CD4-positive, alpha-beta memory T cell (primary cell): ENCODE data around the gene DHX57. TPM values are rescaled to one million over a fixed set of nuclear protein-coding genes. Genes with fewer than 3 reads are reported as not detected.
"Not testable (repeated sequence)": the region's sequence is repeated elsewhere in the genome, so short reads cannot be mapped to it uniquely, and the experiment has no call there.

Source experiments
- CTCF ChIA-PET: fragments of 350-600 bp; sonication (Branson Sonifier 250); formaldehyde crosslinking; loops from one replicate; lab custom pipeline; 2021; ENCODE audit warnings: inconsistent platforms; ENCODE audit not compliant: partially characterized antibody; lab: Charles Lee
- POLR2A ChIA-PET: fragments of 350-600 bp; sonication (Branson Sonifier 250); formaldehyde crosslinking; loops from one replicate; lab custom pipeline; 2021; ENCODE audit not compliant: partially characterized antibody; lab: Charles Lee
- DNase-seq, 5 donors: peaks; one replicate each; pipeline versions ENCODE4 v3.0.0 to v3.0.0-alpha.2; 2020 to 2022; ENCODE audit warnings: mixed read lengths in 1 of 5
- H3K27ac ChIP-seq: one replicate; pipeline ENCODE4 v1.7.0; 2013; ENCODE audit warnings: low read depth, low read length
- H3K27me3 ChIP-seq: 2 replicates; pipeline ENCODE4 v1.7.0; 2013; ENCODE audit warnings: mild to moderate bottlenecking, low read length, moderate library complexity; ENCODE audit not compliant: insufficient read depth
- H3K36me3 ChIP-seq: 2 replicates; pipeline ENCODE4 v1.7.0; 2013; ENCODE audit warnings: mild to moderate bottlenecking, low read length, moderate library complexity; ENCODE audit not compliant: insufficient read depth
- H3K4me1 ChIP-seq: 2 replicates; pipeline ENCODE4 v1.7.0; 2013; ENCODE audit warnings: mild to moderate bottlenecking, low read length, moderate library complexity; ENCODE audit not compliant: insufficient read depth
- H3K4me3 ChIP-seq, 2 donors: one replicate each; pipeline ENCODE4 v1.7.0; 2013; ENCODE audit warnings: low read length in 2 of 2, mild to moderate bottlenecking in 1 of 2
- H3K9me3 ChIP-seq, 2 donors: one replicate each; pipeline ENCODE4 v1.7.0; 2013; ENCODE audit warnings: low read length in 2 of 2, control low read depth in 1 of 2; ENCODE audit not compliant: control insufficient read depth in 1 of 2
- H3K27ac Mint-ChIP-seq, 7 donors: one replicate each; pipeline ENCODE4 v1.8.0; 2020 to 2021; ENCODE audit warnings: mixed read lengths in 7 of 7, mild to moderate bottlenecking in 6 of 7, inconsistent platforms in 3 of 7, moderate library complexity in 3 of 7
- H3K27me3 Mint-ChIP-seq, 2 donors: one replicate each; pipeline ENCODE4 v1.8.0; 2020 to 2021; ENCODE audit warnings: mixed read lengths in 2 of 2
- H3K36me3 Mint-ChIP-seq, 2 donors: one replicate each; pipeline ENCODE4 v1.8.0; 2020 to 2021; ENCODE audit warnings: mixed read lengths in 2 of 2, inconsistent platforms in 1 of 2, mild to moderate bottlenecking in 1 of 2
- H3K4me1 Mint-ChIP-seq, 4 donors: one replicate each; pipeline ENCODE4 v1.8.0; 2020 to 2021; ENCODE audit warnings: mixed read lengths in 4 of 4, mild to moderate bottlenecking in 1 of 4
- H3K4me3 Mint-ChIP-seq, 8 donors: one replicate each; pipeline ENCODE4 v1.8.0; 2020 to 2021; ENCODE audit warnings: mixed read lengths in 8 of 8, mild to moderate bottlenecking in 7 of 8, moderate library complexity in 6 of 8, inconsistent platforms in 3 of 8
- H3K9me3 Mint-ChIP-seq, 8 donors: one replicate each; pipeline ENCODE4 v1.8.0; 2020 to 2021; ENCODE audit warnings: mixed read lengths in 8 of 8, mild to moderate bottlenecking in 5 of 8, inconsistent platforms in 3 of 8, moderate library complexity in 1 of 8
- intact Hi-C: fragments of 100-400 bp; cut with micrococcal nuclease; formaldehyde crosslinking; loops from one replicate; pipeline ENCODE4 v1.15.1; 2023
- polyA plus RNA-seq, 2 donors: library from polyadenylated mRNA; unstranded; fragments of 300-500 nt; fragmentation: Illumina TruSeq; gene quantifications; one replicate each; pipeline ENCODE4 v1.2.3, GENCODE V29; 2021
- total RNA-seq, 2 experiments: library from RNA; stranded (reverse); gene quantifications; one replicate each; pipeline ENCODE4 v1.2.3, GENCODE V29; 2021

Gene DHX57
- total and polyA plus RNA-seq, 4 experiments from 2014 or later = 3.9 to 23.5 (median 12.6) TPM

GRCh38 chr2:38797953-38798352 lies 77.8 kb downstream of the DHX57 start:
- ChIA-PET POLR2A (no interaction called here), CTCF (no interaction called here)
- no peak overlapping the region for H3K27ac Mint-ChIP-seq

GRCh38 chr2:38797250-38797676 lies 78.5 kb downstream of the DHX57 start:
- no peaks in the 10 kb centered on the region for H3K4me1 Mint-ChIP-seq
- no peak for DNase-seq
- Histone ChIP-seq H3K27ac (no peak overlapping the region), H3K4me1 (no peaks in the 10 kb centered on the region), H3K27me3 (no peaks in the 10 kb centered on the region), H3K4me3 (no peak overlapping the region), H3K9me3 (no peaks in the 10 kb centered on the region), H3K36me3 (no peaks in the 10 kb centered on the region)
- H3K4me3 Mint-ChIP-seq = no peak overlapping the region
- H3K27ac Mint-ChIP-seq = no peak overlapping the region
- H3K27me3 Mint-ChIP-seq = no peaks in the 10 kb centered on the region
- intact Hi-C loops = no loop called here
- H3K36me3 Mint-ChIP-seq = peaks cover 24 to 26% of the 10 kb centered on the region in 2 donors
- CTCF ChIA-PET = no interaction called here
- POLR2A ChIA-PET = no interaction called here
- no peaks in the 10 kb centered on the region for H3K9me3 Mint-ChIP-seq

More at GRCh38 chr2:38797953-38798352, 77.8 kb downstream of the DHX57 start:
- Histone ChIP-seq H3K4me3 (no peak overlapping the region), H3K4me1 (no peaks in the 10 kb centered on the region), H3K36me3 (no peaks in the 10 kb centered on the region), H3K9me3 (no peaks in the 10 kb centered on the region), H3K27ac (no peak overlapping the region), H3K27me3 (no peaks in the 10 kb centered on the region)
- H3K36me3 Mint-ChIP-seq = peaks cover 30 to 32% of the 10 kb centered on the region in 2 donors
- no peaks in the 10 kb centered on the region for H3K27me3 Mint-ChIP-seq
- no peaks in the 10 kb centered on the region for H3K4me1 Mint-ChIP-seq
- H3K9me3 Mint-ChIP-seq = no peaks in the 10 kb centered on the region
- H3K4me3 Mint-ChIP-seq = no peak overlapping the region
- no peak for DNase-seq
- intact Hi-C loops = no loop called here

GRCh38 chr2:38795016-38795415 lies 80.7 kb downstream of the DHX57 start:
- H3K27me3 Mint-ChIP-seq, H3K27me3 ChIP-seq, DNase-seq, H3K9me3 ChIP-seq, H3K27ac Mint-ChIP-seq, H3K36me3 ChIP-seq, H3K9me3 Mint-ChIP-seq, intact Hi-C loops, H3K4me1 ChIP-seq, H3K27ac ChIP-seq, H3K4me3 Mint-ChIP-seq, H3K4me1 Mint-ChIP-seq, POLR2A ChIA-PET, H3K4me3 ChIP-seq: not testable (repeated sequence)
- CTCF ChIA-PET = interaction anchor here (0.9 kb wide), 1 partner anchor 259 kb away, joined by 3 read pairs; no protein-coding TSS in a partner anchor
- H3K36me3 Mint-ChIP-seq = peaks cover 13 to 16% of the 10 kb centered on the region in 2 donors

- H3K4me3 ChIP-seq = no peak overlapping the region
- no peaks in the 10 kb centered on the region for H3K36me3 ChIP-seq
- H3K27ac ChIP-seq = no peak overlapping the region
- CTCF ChIA-PET = no interaction called here
- H3K4me3 Mint-ChIP-seq = no peak overlapping the region
- H3K9me3 ChIP-seq = no peaks in the 10 kb centered on the region
- H3K36me3 Mint-ChIP-seq = peaks cover 13 to 16% of the 10 kb centered on the region in 2 donors
- H3K4me1 Mint-ChIP-seq = no peaks in the 10 kb centered on the region
- no peaks in the 10 kb centered on the region for H3K27me3 Mint-ChIP-seq
- H3K27me3 ChIP-seq = no peaks in the 10 kb centered on the region
- no peaks in the 10 kb centered on the region for H3K9me3 Mint-ChIP-seq
- DNase-seq = no peak
- H3K27ac Mint-ChIP-seq = no peak overlapping the region
- POLR2A ChIA-PET = no interaction called here
- intact Hi-C loops = no loop called here
- no peaks in the 10 kb centered on the region for H3K4me1 ChIP-seq
These were observed 81.3 kb downstream of the DHX57 start for GRCh38 chr2:38794235-38794946.

GRCh38 chr2:38793511-38793910 lies 82.2 kb downstream of the DHX57 start:
- Histone ChIP-seq H3K27ac (no peak overlapping the region), H3K4me1 (no peaks in the 10 kb centered on the region), H3K36me3 (no peaks in the 10 kb centered on the region), H3K27me3 (no peaks in the 10 kb centered on the region), H3K9me3 (no peaks in the 10 kb centered on the region), H3K4me3 (no peak overlapping the region)
- CTCF ChIA-PET = no interaction called here
- Mint-ChIP-seq H3K4me3 (no peak overlapping the region), H3K36me3 (peaks cover 12% of the 10 kb centered on the region in 2 donors), H3K4me1 (no peaks in the 10 kb centered on the region), H3K27ac (no peak overlapping the region), H3K27me3 (no peaks in the 10 kb centered on the region), H3K9me3 (no peaks in the 10 kb centered on the region)
- DNase-seq = no peak
- intact Hi-C loops = no loop called here
- POLR2A ChIA-PET = no interaction called here

GRCh38 chr2:38792751-38793150 lies 83.0 kb downstream of the DHX57 start:
- ChIA-PET POLR2A (no interaction called here), CTCF (no interaction called here)
- Mint-ChIP-seq H3K9me3 (no peaks in the 10 kb centered on the region), H3K36me3 (peaks cover 5% of the 10 kb centered on the region in 2 donors), H3K4me3 (no peak overlapping the region), H3K27ac (no peak overlapping the region), H3K27me3 (no peaks in the 10 kb centered on the region), H3K4me1 (no peaks in the 10 kb centered on the region)
- H3K27me3 ChIP-seq = no peaks in the 10 kb centered on the region
- no peak overlapping the region for H3K27ac ChIP-seq
- no peak overlapping the region for H3K4me3 ChIP-seq
- intact Hi-C loops = no loop called here
- H3K36me3 ChIP-seq = no peaks in the 10 kb centered on the region
- DNase-seq = no peak
- H3K9me3 ChIP-seq = no peaks in the 10 kb centered on the region
- no peaks in the 10 kb centered on the region for H3K4me1 ChIP-seq

- H3K9me3 ChIP-seq, intact Hi-C loops, CTCF ChIA-PET, H3K36me3 Mint-ChIP-seq, H3K4me1 ChIP-seq, H3K27ac ChIP-seq, DNase-seq, H3K27me3 Mint-ChIP-seq, POLR2A ChIA-PET, H3K4me3 ChIP-seq, H3K9me3 Mint-ChIP-seq, H3K36me3 ChIP-seq, H3K27me3 ChIP-seq, H3K4me1 Mint-ChIP-seq, H3K4me3 Mint-ChIP-seq: not testable (repeated sequence)
- peak overlapping the region in 1 of 7 donors; percentile 29 for H3K27ac Mint-ChIP-seq
These were observed 83.4 kb downstream of the DHX57 start for GRCh38 chr2:38792321-38792720.
